Smooth muscle cell (in vitro differentiated cells): ENCODE results near the gene UBAC2. TPM values are rescaled to one million over a fixed set of nuclear protein-coding genes. Genes with fewer than 3 reads are reported as not detected.

Source experiments
- DNase-seq: peaks from one replicate; lab custom pipeline; 2025; ENCODE audit not compliant: unreplicated experiment; lab: John Stamatoyannopoulos, UW
- H2AFZ ChIP-seq: fragments of 200-600 bp; sonication (generic); 2 replicates; pipeline ENCODE4 v1.6.0; 2016; ENCODE audit warnings: antibody characterized with exemption, low read depth, mild to moderate bottlenecking
- H3F3A ChIP-seq: fragments of 200-600 bp; sonication (generic); 2 replicates; pipeline ENCODE4 v1.6.0; 2017; ENCODE audit warnings: antibody characterized with exemption, low read depth
- H3K27ac ChIP-seq: fragments of 200-600 bp; sonication (generic); 2 replicates; pipeline ENCODE4 v1.5.1; 2016; ENCODE audit warnings: low read depth, mild to moderate bottlenecking
- H3K27me3 ChIP-seq: fragments of 200-600 bp; sonication (generic); 2 replicates; pipeline ENCODE4 v1.6.1; 2016; ENCODE audit warnings: low read depth, mild to moderate bottlenecking
- H3K36me3 ChIP-seq: fragments of 200-600 bp; sonication (generic); 2 replicates; pipeline ENCODE4 v1.5.1; 2016; ENCODE audit warnings: low read depth
- H3K4me1 ChIP-seq: fragments of 200-600 bp; sonication (generic); 2 replicates; pipeline ENCODE4 v1.5.1; 2016; ENCODE audit warnings: low read depth
- H3K4me2 ChIP-seq: fragments of 200-600 bp; sonication (generic); 2 replicates; pipeline ENCODE4 v1.6.0; 2016; ENCODE audit warnings: mild to moderate bottlenecking
- H3K4me3 ChIP-seq: fragments of 200-600 bp; sonication (generic); 2 replicates; pipeline ENCODE4 v1.5.1; 2016; ENCODE audit warnings: mild to moderate bottlenecking
- H3K79me2 ChIP-seq: fragments of 200-600 bp; sonication (generic); 2 replicates; pipeline ENCODE4 v1.6.0; 2016; ENCODE audit warnings: low read depth, mild to moderate bottlenecking
- H3K9ac ChIP-seq: fragments of 200-600 bp; sonication (generic); 2 replicates; pipeline ENCODE4 v1.6.0; 2016; ENCODE audit warnings: low read depth
- H3K9me3 ChIP-seq: fragments of 200-600 bp; sonication (generic); replicated peaks from 2 replicates; pipeline ENCODE4 v1.5.1; 2016; ENCODE audit warnings: low read depth
- H4K20me1 ChIP-seq: fragments of 200-600 bp; sonication (generic); 2 replicates; pipeline ENCODE4 v1.6.0; 2016; ENCODE audit warnings: low read depth
- WGBS: methylation state at CpG from one replicate; pipeline ENCODE4 v1.1.7; 2016; ENCODE audit warnings: low lambda C conversion rate; 5-methylcytosine and 5-hydroxymethylcytosine counted together
- polyA plus RNA-seq: library from polyadenylated mRNA; unstranded; fragments of >200 nt; fragmentation: Nextera tagmentation; extraction: Ambion mirVana; gene quantifications from 2 replicates; pipeline ENCODE4 v1.2.1, GENCODE V29; 2016
- total RNA-seq: library from RNA; depleted of rRNA; stranded (reverse); fragments of >200 nt; gene quantifications from 2 replicates; pipeline ENCODE4 v1.2.3, GENCODE V29; 2014
- TF ChIP-seq, protein P1 (sequence below): fragments of 200-600 bp; sonication (generic); IDR thresholded peaks from 2 replicates; pipeline ENCODE4 v1.5.1; 2017; ENCODE audit warnings: borderline replicate concordance, mild to moderate bottlenecking, antibody characterized with exemption; ENCODE audit not compliant: insufficient read depth, poor library complexity, severe bottlenecking

UBAC2 gene
- total and polyA plus RNA-seq, 2 experiments from 2014 or later: 58.4 to 74.0 TPM

DNA sequence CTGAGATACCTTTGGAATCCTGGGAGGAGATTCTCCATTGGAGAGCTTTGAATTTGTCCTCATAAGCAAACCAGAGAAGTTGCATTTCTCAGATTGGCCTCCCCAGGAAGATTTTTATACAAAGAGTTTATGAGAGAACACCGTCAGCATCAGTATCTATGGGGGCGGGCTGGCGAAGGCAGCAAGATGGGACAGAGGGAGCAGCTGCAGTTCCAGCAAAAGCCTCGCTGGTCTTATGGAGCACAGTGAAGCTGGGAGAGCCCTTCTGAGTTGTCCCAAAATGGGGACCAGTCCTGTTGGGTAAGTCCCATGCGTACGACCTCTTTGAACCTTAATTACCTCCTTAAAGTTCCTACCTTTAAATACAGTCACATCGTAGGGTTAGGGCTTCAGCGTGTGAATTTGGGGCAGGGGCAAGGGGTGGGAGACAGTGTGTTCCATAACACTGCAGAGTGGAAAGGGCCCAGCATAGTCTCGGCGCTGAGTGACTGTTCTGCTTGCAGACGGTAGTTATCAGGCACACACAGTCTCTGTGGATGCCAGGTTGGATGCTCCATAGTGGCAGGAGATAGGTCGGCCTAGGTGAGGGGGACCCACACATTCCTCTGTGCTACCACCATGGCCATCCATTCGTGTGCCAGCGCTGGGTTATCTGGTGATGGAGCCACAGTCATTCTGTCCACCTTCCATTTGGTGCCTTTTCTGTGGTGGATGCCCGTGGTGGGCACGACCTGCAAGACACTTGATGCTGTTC, 141.5 kb downstream of the UBAC2 start:
- Histone ChIP-seq H3K9ac (no peak overlapping the region), H3K27me3 (no peaks in the 10 kb centered on the region), H3K4me2 (no peak overlapping the region), H4K20me1 (no peaks in the 10 kb centered on the region), H3K27ac (no peak overlapping the region), H3K4me1 (no peaks in the 10 kb centered on the region), H3F3A (peaks cover 5% of the 10 kb centered on the region), H3K4me3 (no peak overlapping the region), H2AFZ (no peak overlapping the region), H3K79me2 (no peaks in the 10 kb centered on the region), H3K36me3 (peaks cover 3% of the 10 kb centered on the region), H3K9me3 (no peaks in the 10 kb centered on the region)
- TF ChIP-seq, protein P1, sequence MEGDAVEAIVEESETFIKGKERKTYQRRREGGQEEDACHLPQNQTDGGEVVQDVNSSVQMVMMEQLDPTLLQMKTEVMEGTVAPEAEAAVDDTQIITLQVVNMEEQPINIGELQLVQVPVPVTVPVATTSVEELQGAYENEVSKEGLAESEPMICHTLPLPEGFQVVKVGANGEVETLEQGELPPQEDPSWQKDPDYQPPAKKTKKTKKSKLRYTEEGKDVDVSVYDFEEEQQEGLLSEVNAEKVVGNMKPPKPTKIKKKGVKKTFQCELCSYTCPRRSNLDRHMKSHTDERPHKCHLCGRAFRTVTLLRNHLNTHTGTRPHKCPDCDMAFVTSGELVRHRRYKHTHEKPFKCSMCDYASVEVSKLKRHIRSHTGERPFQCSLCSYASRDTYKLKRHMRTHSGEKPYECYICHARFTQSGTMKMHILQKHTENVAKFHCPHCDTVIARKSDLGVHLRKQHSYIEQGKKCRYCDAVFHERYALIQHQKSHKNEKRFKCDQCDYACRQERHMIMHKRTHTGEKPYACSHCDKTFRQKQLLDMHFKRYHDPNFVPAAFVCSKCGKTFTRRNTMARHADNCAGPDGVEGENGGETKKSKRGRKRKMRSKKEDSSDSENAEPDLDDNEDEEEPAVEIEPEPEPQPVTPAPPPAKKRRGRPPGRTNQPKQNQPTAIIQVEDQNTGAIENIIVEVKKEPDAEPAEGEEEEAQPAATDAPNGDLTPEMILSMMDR: no peak
- WGBS: 98% methylated on average over 16 of the region's 16 CpGs
- no peak for DNase-seq

DNA sequence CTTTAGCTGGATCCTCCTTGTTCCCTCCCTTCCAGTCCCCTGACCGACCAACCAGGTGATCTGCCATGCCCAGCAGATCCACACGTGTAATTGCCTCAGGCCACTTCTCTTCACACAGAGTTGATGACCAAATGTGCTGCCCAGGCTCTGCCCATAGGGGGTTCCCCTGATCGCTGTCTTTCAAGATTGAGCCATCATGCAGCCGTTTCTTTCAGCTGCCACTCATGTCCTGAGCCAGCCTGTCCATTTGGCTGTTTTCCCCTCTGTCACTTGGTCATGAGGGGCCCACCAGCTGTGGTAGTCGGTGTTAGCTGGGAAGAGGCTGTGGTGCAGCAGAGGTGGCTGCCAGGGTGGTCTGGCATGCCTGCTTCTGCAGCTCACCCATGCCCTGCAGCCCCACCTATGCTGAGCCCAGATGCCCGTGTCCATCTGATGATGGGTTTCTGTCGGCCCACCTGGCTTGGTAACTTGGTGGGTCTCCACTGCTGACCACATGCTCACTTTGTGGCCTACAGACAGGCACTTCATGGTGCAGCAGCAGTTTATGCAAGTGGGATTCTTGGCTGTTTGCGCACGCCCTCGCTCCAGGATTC, 142.2 kb downstream of the UBAC2 start:
- Histone ChIP-seq H3K36me3 (peaks cover 3% of the 10 kb centered on the region), H3K27me3 (no peaks in the 10 kb centered on the region), H4K20me1 (no peaks in the 10 kb centered on the region), H3F3A (peaks cover 5% of the 10 kb centered on the region), H3K4me2 (no peak overlapping the region), H3K79me2 (no peaks in the 10 kb centered on the region), H2AFZ (no peak overlapping the region), H3K9me3 (no peaks in the 10 kb centered on the region), H3K4me3 (no peak overlapping the region), H3K27ac (no peak overlapping the region), H3K9ac (no peak overlapping the region), H3K4me1 (no peaks in the 10 kb centered on the region)
- TF ChIP-seq, protein P1: no peak
- 88% methylated on average over 10 of the region's 10 CpGs for WGBS
- DNase-seq: no peak

DNA sequence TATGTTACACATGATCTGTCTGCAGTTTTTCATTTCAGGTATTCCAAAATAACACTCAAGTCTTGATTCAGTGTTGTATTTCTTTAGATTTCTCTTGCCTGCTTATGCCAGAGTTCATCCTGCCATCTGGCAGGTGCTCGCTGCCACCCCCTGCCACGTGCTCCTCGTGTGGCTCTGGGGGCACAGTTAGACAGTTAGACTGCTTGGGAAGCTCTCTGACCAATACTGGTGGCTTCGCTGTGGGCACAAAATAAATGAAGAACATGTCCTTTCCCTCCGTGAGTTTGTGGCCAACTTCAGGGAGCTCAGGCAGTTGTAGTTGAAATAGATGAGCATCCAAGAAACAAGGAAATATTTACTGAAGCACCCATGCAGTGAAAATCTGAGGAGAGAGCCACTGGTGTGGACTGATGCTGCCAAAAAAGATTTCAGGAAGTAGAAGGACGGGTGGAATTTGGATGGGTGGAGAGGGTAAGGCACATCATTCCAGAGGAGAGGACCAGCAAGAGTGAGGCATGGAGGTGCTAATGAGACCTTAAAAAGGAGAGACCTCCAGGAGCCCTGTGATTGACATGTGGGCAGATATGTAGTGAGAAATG, 144.1 kb downstream of the UBAC2 start:
- Histone ChIP-seq H3K79me2 (no peaks in the 10 kb centered on the region), H4K20me1 (no peaks in the 10 kb centered on the region), H3F3A (peaks cover 2% of the 10 kb centered on the region), H3K9ac (no peak overlapping the region), H3K4me1 (no peaks in the 10 kb centered on the region), H2AFZ (no peak overlapping the region), H3K4me2 (no peak overlapping the region), H3K36me3 (peaks cover 3% of the 10 kb centered on the region), H3K4me3 (no peak overlapping the region), H3K27ac (no peak overlapping the region), H3K9me3 (no peaks in the 10 kb centered on the region), H3K27me3 (no peaks in the 10 kb centered on the region)
- WGBS: 97% methylated on average over 6 of the region's 6 CpGs
- DNase-seq: no peak
- TF ChIP-seq, protein P1: no peak
